Upper lobe of left lung (tissue), 6 donors: ENCODE measurements around the gene ZMIZ2. TPM values are rescaled to one million over a fixed set of nuclear protein-coding genes. Genes with fewer than 3 reads are reported as not detected.

Experiments
- ATAC-seq, 2 donors: fragments of 200-7000 bp; cut with Tn5 transposase; one replicate each; pipeline ENCODE4 v1.9.1; 2022; ENCODE audit warnings: mild to moderate bottlenecking in 2 of 2, moderate library complexity in 2 of 2; ENCODE audit not compliant: low FRiP score in 2 of 2
- DNase-seq, 2 donors: peaks; one replicate each; pipeline ENCODE4 v3.0.0-alpha.2; 2019 to 2020
- H3K27ac ChIP-seq, 4 donors: fragments of 200-600 bp; sonication (generic); one replicate each; pipeline ENCODE4 v1.5.1; 2016 to 2019
- H3K27me3 ChIP-seq, 4 donors: fragments of 200-600 bp; sonication (generic); one replicate each; pipeline ENCODE4 v1.5.1; 2017 to 2019
- H3K36me3 ChIP-seq, 4 donors: fragments of 200-600 bp; sonication (generic); one replicate each; pipeline ENCODE4 v1.5.1; 2016 to 2019
- H3K4me1 ChIP-seq, 4 donors: fragments of 200-600 bp; sonication (generic); one replicate each; pipeline ENCODE4 v1.5.1; 2018 to 2019
- H3K4me3 ChIP-seq, 4 donors: fragments of 200-600 bp; sonication (generic); one replicate each; pipeline ENCODE4 v1.5.1; 2017 to 2019; ENCODE audit warnings: mild to moderate bottlenecking in 2 of 4, moderate library complexity in 1 of 4
- H3K9me3 ChIP-seq, 4 donors: fragments of 200-600 bp; sonication (generic); one replicate each; pipeline ENCODE4 v1.5.1; 2018 to 2019
- CTCF ChIP-seq, 6 experiments: fragments of 450-650 bp in 4 of 6; fragments of 200-600 bp in 2 of 6; sonication (generic) in 2 of 6; IDR thresholded peaks; one replicate each; pipeline ENCODE4 v1.5.1; 2016 to 2019; ENCODE audit warnings: antibody characterized with exemption in 6 of 6
- EP300 ChIP-seq, 4 donors: sonication (generic); formaldehyde crosslinking; IDR thresholded peaks; one replicate each; pipeline ENCODE4 v1.5.1; 2017; ENCODE audit warnings: antibody characterized with exemption in 4 of 4, control low read depth in 2 of 4
- POLR2A ChIP-seq, 4 donors: fragments of 450-650 bp; IDR thresholded peaks; one replicate each; pipeline ENCODE4 v1.5.1; 2016 to 2017; ENCODE audit warnings: antibody characterized with exemption in 4 of 4, mild to moderate bottlenecking in 2 of 4
- POLR2AphosphoS5 ChIP-seq, 2 donors: sonication (generic); formaldehyde crosslinking; IDR thresholded peaks; one replicate each; pipeline ENCODE4 v1.5.1; 2017; ENCODE audit warnings: antibody characterized with exemption in 2 of 2
- WGBS, 2 donors: methylation state at CpG; one replicate each; pipeline ENCODE4 v1.1.5; 2017 to 2018; 5-methylcytosine and 5-hydroxymethylcytosine counted together
- total RNA-seq, 6 donors: library from RNA; depleted of rRNA in 4 of 6; stranded (reverse); fragments of >200 nt in 4 of 6; gene quantifications; one replicate each; pipeline versions ENCODE4 v1.1.0 to v1.2.1, GENCODE V29; 2016 to 2021
- donor health status: DM: no; HTN: no; CAD: no; lungs with moderate emphysema.
- donor health status: DM: no; HTN: yes; CAD: no; lungs with severe emphysema.

The ZMIZ2 gene
- total RNA-seq, 6 donors from 2014 or later: 27.0 to 161 (median 85.7) TPM

GRCh38 chr7:44755698-44756627 is 7.3 kb downstream of the ZMIZ2 start:
- Histone ChIP-seq H3K27ac (peak overlapping the region; percentile 41 to 54 (median 51)), H3K4me3 (no peak overlapping the region), H3K36me3 (peaks cover 19 to 47% (median 40%) of the 10 kb centered on the region in 4 donors), H3K4me1 (peaks cover 35 to 55% (median 47%) of the 10 kb centered on the region in 4 donors), H3K27me3 (no peaks in the 10 kb centered on the region), H3K9me3 (no peaks in the 10 kb centered on the region)
- TF ChIP-seq CTCF (IDR thresholded peaks at IDR 0.05) (no peak), EP300 (IDR thresholded peaks at IDR 0.05) (no peak), POLR2AphosphoS5 (IDR thresholded peaks at IDR 0.05) (no peak), POLR2A (IDR thresholded peaks at IDR 0.05) (no peak)
- ATAC-seq: peak in 1 of 2 donors; percentile 14
- 50 to 70% methylated on average over 10 to 13 of the region's 17 CpGs for whole genome bisulfite sequencing, 2 donors
- DNase-seq: peak in 1 of 2 donors; percentile 42

- ATAC-seq (no peak), DNase-seq (peak in 1 of 2 donors; percentile 46)
- no peaks in the 10 kb centered on the region for H3K27me3 ChIP-seq
- WGBS, 2 donors: 97% methylated on average over 10 of the region's 12 CpGs; no CpG with 5 or more reads in 1 of the 2 donors
- TF ChIP-seq CTCF (IDR thresholded peaks at IDR 0.05) (no peak), POLR2A (IDR thresholded peaks at IDR 0.05) (no peak), POLR2AphosphoS5 (IDR thresholded peaks at IDR 0.05) (no peak), EP300 (IDR thresholded peaks at IDR 0.05) (no peak)
- peaks cover 27 to 54% (median 49%) of the 10 kb centered on the region in 4 donors for H3K36me3 ChIP-seq
- peaks cover 27 to 48% (median 38%) of the 10 kb centered on the region in 4 donors for H3K4me1 ChIP-seq
- H3K4me3 ChIP-seq: no peak overlapping the region
- H3K27ac ChIP-seq: peak overlapping the region in 3 of 4 donors; percentile 41 to 54 (median 54)
- no peaks in the 10 kb centered on the region for H3K9me3 ChIP-seq
Measured at GRCh38 chr7:44756904-44757303, 8.3 kb downstream of the ZMIZ2 start.

GRCh38 chr7:44757311-44757710 is 8.7 kb downstream of the ZMIZ2 start:
- 17 to 76% methylated on average over 4 to 9 of the region's 10 CpGs for WGBS, 2 donors
- Histone ChIP-seq H3K27ac (peak overlapping the region in 1 of 4 donors; percentile 34), H3K9me3 (no peaks in the 10 kb centered on the region), H3K27me3 (no peaks in the 10 kb centered on the region), H3K4me3 (no peak overlapping the region), H3K4me1 (peaks cover 26 to 45% (median 36%) of the 10 kb centered on the region in 4 donors), H3K36me3 (peaks cover 27 to 58% (median 52%) of the 10 kb centered on the region in 4 donors)
- ATAC-seq (peak in 1 of 2 donors; percentile 20), DNase-seq (peak in 1 of 2 donors; percentile 68)
- no peak for TF ChIP-seq CTCF (IDR thresholded peaks at IDR 0.05)
- TF ChIP-seq EP300 (IDR thresholded peaks at IDR 0.05): no peak
- TF ChIP-seq POLR2A (IDR thresholded peaks at IDR 0.05): no peak
- no peak for TF ChIP-seq POLR2AphosphoS5 (IDR thresholded peaks at IDR 0.05)

- Histone ChIP-seq H3K27me3 (no peaks in the 10 kb centered on the region), H3K9me3 (no peaks in the 10 kb centered on the region), H3K36me3 (peaks cover 27 to 62% (median 56%) of the 10 kb centered on the region in 4 donors), H3K4me1 (peaks cover 26 to 41% (median 34%) of the 10 kb centered on the region in 4 donors), H3K27ac (peak overlapping the region in 1 of 4 donors; percentile 34), H3K4me3 (no peak overlapping the region)
- TF ChIP-seq POLR2A (IDR thresholded peaks at IDR 0.05) (no peak), CTCF (IDR thresholded peaks at IDR 0.05) (no peak), EP300 (IDR thresholded peaks at IDR 0.05) (no peak), POLR2AphosphoS5 (IDR thresholded peaks at IDR 0.05) (no peak)
- 90 to 94% methylated on average over 7 of the region's 7 CpGs for WGBS, 2 donors
- no peak for DNase-seq
- no peak for ATAC-seq
Measured at GRCh38 chr7:44757739-44758138, 9.1 kb downstream of the ZMIZ2 start.
